Cardiac fibroblast (primary cell): Measurements from ENCODE around the gene RASA3.

Experiments used
- DNase-seq, 2 donors: peaks; one replicate each; pipeline versions ENCODE4 v3.0.0 to v3.0.0-alpha.2; 2010; ENCODE audit warnings: low read depth in 2 of 2
- H3K4me3 ChIP-seq, 2 donors: replicated peaks in 1 of 2; 1 replicate in 1 of 2; 2 replicates in 1 of 2; pipeline ENCODE4 v1.5.1; 2011; ENCODE audit warnings: low read depth in 2 of 2, low read length in 2 of 2, mild to moderate bottlenecking in 2 of 2, moderate library complexity in 1 of 2
- TF ChIP-seq, protein P1 (sequence below): IDR thresholded peaks from one replicate; pipeline ENCODE4 v1.5.1; 2011; ENCODE audit warnings: low read depth, mild to moderate bottlenecking, low read length, inconsistent platforms

Gene RASA3

DNA sequence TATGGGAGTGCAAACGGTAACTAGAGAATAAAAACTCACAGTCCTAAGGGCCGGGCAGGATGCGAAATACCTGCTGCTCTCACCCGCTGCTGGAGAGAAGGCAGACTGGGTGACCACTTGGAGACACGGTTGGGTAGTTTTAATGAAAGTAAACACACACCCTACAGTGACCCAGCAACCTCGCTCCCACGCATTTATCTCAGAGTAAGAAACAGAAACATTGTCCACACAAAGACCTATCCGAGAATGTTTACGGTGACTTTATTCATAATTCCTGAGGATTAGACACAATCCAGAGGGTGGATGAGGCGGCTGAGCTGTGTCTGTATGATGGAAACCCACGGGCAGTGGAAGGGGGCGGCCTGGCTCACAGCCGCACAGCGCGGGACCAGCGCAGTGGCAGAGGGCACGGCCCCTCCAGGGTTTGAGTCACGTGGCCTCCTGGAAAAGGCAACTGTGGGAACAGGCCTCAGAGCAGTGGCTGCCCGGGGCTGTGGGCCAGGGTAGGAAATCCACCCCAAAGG is 85.0 kb downstream of the RASA3 start:
- TF ChIP-seq, protein P1, sequence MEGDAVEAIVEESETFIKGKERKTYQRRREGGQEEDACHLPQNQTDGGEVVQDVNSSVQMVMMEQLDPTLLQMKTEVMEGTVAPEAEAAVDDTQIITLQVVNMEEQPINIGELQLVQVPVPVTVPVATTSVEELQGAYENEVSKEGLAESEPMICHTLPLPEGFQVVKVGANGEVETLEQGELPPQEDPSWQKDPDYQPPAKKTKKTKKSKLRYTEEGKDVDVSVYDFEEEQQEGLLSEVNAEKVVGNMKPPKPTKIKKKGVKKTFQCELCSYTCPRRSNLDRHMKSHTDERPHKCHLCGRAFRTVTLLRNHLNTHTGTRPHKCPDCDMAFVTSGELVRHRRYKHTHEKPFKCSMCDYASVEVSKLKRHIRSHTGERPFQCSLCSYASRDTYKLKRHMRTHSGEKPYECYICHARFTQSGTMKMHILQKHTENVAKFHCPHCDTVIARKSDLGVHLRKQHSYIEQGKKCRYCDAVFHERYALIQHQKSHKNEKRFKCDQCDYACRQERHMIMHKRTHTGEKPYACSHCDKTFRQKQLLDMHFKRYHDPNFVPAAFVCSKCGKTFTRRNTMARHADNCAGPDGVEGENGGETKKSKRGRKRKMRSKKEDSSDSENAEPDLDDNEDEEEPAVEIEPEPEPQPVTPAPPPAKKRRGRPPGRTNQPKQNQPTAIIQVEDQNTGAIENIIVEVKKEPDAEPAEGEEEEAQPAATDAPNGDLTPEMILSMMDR: no peak
- no peak overlapping the region for H3K4me3 ChIP-seq
- DNase-seq: no peak

DNA sequence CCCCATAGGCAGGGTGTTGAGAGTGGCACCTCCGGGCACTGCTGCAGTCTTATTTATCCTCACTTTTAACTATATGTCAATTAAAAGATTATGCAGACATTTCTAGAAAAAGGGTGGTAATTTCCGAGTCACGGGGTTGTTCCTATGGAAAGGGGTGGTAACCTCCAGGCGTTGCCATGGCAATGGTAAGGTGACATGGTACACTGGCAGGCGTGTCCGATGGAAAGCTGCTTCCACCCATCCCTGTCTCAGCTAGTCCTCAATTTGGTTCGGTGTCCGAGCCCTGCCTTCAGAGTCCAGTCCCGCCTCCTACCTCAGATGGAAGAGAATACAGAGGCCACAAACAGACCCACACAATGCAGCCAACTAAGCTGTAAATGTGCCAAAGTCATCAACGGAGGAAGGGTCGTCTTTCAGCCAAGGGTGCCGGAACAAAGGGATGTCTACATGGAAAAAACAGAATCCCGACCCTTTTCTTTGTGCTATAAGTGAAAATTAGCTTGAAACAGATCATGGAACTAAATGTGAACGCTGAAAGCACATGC is 85.9 kb downstream of the RASA3 start:
- TF ChIP-seq, protein P1: no peak
- H3K4me3 ChIP-seq: no peak overlapping the region
- DNase-seq: no peak

DNA sequence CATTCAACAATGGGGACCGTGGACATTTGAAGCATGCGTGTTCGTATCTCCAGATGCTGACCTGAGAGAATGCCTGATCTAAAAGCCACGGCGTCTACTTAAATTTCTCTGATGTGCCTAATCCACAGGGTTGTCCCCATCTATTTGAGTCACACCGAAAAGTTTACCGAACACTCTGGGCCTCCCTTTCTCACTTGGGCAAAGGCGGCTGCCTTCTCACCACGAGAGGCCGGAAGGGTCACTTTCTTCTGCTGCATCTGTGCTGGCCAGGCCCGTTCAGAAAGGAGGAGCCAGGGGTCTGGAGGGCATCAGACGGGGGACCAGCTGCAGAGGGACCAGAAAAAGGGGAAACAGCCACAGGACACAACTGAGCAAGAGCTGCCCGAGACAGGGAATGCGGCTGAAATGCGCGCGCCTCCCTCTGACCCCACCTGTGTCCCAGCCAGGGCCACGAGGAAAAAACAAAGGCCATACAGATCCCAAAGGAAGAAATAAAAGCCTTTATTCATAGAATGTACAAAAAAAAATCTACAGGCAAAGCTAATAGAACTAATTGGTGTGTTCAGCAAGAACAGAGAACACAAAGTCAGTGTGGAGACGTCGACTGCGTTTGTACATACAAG is 87.2 kb downstream of the RASA3 start:
- DNase-seq: no peak

GRCh38 chr13:114044486-114044885 is 87.9 kb downstream of the RASA3 start:
- DNase-seq: peak in 1 of 2 donors; percentile 71
- TF ChIP-seq, protein P1: no peak
- H3K4me3 ChIP-seq: no peak overlapping the region

More for the DNA sequence above, 87.2 kb downstream of the RASA3 start:
- H3K4me3 ChIP-seq: no peak overlapping the region
- TF ChIP-seq, protein P1: no peak

- TF ChIP-seq, protein P1: peak; percentile 30
- no peak overlapping the region for H3K4me3 ChIP-seq
- peak; percentile 77 to 92 for DNase-seq
These were observed 88.9 kb downstream of the RASA3 start for GRCh38 chr13:114043421-114044053.

- no peak overlapping the region for H3K4me3 ChIP-seq
- no peak for DNase-seq
- TF ChIP-seq, protein P1: no peak
These were observed 90.2 kb downstream of the RASA3 start for GRCh38 chr13:114042066-114042815.
